ENCODE data around the gene PACS2.
A peak's percentile ranks its signal among the peaks of the same experiment; 100 is the strongest.

PACS2 gene

DNA sequence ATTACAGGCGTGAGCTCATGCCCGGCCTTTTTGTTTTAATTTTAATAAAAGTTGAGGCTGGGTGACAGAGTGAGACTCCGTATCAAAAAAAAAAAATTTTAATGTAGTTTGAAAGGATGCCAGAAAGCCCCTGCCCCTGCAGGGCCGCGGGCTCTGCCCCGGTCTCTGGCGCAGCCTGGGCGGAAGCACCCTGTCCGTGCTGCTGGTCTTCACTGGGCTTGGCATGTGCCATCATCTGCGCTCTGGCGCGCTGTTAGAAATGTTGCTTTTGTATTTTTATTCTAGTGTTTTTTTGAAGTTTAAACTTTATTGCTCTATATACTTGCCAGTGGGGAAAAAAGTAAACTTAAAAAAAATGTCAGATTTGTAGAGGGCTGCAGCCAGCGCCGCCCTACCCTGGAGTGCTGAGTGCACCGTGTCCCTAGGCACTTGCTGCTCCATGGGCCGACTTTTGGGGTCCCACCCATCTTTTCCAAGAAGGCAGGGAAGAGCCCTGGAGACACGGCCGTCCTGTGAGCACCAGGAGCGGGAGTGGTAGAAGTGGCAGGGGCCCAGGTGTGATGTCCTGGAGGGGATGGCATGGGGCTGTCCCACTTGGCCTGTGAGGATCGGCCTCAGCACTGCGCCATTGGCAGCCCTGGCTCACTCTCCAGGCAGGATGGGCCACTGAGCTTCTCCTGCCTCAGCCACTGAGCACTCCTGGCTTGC, 109.1 kb downstream of the PACS2 start:
- no peak for DNase-seq (ENCODE audit: low spot score)

DNA sequence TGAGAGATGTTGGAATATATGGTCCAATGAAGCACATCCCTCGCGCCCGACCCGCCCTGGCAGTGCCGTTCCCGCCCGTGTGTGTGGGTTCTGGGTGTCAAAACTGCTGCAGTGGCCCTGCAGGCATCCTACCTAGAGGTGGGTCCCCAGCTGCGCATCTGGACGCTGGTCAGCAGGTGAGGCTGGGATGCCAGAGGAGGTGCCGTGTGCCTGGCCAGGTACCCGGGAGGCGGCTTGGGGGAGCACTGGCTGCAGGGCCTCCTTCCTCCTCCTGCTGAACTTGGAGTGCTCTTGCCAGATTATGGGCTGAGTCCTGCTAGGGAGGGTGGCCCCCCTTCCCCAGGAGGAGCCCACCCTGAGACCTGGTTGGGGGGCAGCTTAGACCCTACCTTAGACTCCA, 110.3 kb downstream of the PACS2 start:
- no peak for DNase-seq (ENCODE audit: low spot score)

DNA sequence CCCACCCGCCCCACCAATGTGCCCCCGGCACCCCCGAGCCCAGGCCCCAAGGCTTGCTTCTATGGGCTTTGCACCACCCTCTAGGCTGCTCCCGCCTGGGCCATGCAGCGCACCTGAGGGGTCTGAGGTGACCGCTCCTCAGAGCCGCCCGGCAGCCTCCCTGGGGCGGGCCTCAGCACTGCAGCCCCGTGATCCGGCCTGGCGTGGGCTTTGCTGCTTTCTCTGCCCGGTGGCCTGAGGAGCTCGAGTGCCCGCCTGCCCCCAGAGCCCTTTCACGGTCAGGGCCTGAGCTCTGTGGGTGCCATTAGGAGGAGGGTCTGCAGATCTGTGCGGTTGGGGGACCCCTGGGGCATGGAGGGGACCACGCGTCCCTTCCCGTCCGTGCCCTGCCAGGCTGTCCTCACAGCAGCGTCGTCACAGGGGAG, 111.3 kb downstream of the PACS2 start:
- DNase-seq (ENCODE audit: low spot score): no peak

DNA sequence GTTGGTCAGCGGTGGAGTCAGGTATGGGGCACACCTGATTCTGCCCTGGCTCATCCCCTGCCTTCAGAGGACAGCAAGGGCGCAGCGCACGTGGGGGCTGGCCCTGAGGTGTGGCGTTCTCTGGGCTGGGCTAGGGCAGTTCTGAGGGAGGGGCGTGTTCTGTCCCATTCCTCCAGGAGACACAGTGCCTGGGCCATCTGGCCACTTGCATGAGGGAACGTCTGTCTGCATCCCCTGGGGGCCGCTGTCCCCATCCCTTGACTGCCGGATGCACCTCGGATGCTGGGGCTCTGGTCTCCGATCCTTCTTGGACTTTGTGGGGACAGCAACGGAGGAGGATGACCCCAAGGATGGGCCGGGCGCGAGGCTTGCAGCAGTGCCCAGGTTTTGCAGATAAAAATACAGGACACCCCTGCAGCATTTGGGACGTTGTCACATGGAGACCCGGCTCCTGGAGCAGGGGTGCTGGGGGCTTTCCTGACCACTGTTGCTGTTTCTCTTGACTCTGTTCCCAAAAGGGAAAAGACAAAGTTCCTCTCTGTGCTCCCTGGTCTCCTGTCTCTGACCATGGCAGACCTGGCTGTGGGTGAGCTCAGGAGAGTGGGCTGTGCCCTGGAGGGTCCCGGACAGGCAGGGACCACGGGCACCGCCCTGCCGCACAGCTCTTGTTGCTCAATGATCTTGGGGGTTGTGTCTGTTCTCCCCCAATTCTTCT, 112.0 kb downstream of the PACS2 start:
- DNase-seq (ENCODE audit: low spot score): no peak

DNA sequence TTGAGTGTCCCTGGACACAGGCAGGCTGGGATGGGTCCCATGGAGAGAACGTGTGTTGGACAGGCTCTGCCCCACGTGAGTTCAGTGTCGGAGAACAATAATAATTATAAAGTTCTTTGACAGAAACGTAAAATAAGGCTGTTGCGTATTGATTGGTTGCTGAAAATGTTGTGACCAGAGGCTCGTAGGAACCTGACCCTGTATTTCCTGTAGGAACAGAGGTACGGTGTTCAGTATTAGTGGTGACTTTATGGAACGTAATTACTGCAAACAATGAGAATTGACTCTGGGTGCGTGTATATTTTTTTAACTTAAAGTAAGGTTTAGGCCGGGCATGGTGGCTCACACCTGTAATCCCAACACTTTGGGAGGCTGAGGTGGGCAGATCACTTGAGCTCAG, 112.9 kb downstream of the PACS2 start:
- DNase-seq (ENCODE audit: low spot score): no peak

DNA sequence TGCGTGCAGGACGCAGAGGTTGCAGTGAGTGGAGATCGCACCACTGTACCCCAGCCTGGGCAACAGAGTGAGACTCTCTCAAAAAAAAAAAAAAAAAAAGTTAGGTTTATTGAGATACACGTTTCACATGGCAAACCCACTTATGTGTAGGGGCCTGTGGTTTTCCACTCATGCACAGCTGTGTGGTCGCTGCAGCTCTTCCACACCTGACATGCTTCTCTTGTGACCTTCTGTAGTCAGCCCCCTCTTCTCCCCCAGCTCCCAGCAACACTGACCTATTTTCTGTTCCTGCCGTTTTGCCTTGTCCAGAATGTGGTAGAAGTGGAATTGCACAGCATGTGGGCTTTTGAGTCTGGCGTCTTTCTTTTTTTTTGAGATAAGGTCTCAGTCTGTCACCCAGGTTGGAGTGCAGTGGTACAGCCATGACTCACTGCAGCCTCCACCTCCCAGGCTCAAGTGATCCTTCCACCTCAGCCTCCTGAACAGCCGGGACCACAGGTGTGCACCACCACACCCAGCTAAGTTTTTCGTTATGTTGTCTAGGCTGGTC, 113.5 kb downstream of the PACS2 start:
- DNase-seq (ENCODE audit: low spot score): no peak

DNA sequence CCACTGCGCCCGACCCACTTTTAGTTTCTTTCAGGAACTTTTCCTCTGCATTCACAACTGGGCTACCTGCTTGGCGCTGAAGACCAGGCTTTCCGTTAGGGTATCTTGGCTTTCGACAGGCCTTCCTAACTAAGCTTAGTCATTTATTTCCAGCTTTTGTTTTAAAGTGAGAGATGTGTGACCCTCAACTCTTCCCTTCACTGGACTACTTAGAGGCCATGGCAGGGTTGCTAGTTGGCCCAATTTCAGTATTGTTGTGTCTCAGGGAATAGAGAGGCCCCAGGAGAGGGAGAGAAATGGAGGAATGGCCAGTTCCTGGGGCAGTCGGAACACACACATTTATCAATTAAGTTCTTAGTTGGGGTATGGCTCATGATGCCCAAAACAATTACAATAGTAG, 115.5 kb downstream of the PACS2 start:
- no peak for DNase-seq (ENCODE audit: low spot score)

DNA sequence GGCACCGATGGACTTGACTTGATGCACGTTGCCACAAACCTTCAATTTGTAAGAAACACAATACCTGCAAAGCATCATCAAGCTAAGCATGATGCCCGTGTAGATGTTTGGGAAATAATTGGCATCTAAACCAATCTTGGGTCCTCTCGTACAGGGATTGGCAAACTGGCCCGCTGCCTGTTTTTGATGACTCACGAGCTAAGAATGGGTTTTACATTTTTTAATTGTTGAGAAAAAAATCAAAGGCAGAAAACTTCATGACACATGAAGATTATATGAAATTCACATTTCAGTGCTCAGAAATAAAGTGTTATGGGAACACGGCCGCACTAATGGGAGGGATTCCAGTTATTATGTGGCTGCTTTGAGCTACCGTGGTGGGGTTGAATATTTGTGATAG, 116.0 kb downstream of the PACS2 start:
- DNase-seq (ENCODE audit: low spot score): peak; percentile 35

DNA sequence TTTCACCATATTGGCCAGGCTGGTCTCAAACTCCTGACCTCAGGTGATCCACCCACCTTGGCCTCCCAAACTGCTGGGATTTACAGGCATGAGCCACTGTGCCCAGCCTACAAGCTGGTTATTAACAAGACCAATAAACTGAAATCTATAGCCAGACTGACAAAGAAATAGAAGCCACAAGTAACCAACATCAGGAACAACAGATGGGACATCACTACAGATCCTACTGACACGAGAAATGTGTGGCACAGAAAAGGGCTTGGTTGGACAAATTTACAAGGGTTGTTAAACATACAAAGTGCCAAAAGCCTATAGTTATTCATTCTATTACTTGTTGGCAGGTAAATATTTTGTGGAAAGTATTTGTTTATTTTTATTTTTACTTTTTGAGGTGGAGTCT, 116.7 kb downstream of the PACS2 start:
- DNase-seq (ENCODE audit: low spot score): no peak

DNA sequence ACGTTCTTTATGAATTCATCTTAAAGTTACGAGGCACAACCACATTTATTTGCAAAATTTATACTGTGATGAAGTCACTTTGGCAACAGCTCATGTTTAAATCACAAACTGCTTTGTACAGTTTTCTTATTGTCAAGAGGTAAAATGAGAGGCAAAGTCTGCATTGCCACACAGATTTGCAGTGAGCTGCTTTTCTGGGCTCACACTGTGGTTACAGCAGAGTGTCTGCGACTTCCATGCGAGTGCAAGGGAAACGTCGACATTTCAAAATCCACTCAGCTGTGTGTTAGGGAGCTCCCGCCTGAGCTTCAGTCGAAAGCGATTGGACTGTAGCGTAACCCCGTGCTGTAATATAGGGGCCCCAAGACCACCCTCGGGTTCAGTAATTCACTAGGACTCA, 118.1 kb downstream of the PACS2 start:
- no peak for DNase-seq (ENCODE audit: low spot score)

DNA sequence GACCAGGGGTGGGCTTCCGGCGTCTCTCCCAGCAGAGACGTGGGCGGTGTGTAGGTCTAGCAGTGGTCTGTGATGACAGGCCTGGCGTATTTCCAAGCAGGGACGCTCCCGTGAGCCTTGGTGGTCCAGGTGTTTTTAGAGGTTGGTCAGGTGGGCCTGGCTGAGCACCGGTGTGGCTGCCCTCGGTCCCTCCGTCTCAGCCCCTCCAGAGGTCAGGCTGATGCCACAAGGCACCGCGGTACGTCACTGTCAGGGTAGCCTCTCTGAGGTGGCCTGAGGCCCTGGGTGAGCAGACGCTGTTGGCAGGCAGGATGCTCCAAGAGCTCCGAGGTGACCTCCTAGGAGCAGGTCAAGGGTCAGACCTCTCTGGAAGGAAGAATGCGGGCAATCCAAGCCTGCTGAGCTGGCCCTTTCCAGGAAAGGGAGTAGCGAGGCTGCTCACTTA, 118.6 kb downstream of the PACS2 start:
- DNase-seq (ENCODE audit: low spot score): no peak

DNA sequence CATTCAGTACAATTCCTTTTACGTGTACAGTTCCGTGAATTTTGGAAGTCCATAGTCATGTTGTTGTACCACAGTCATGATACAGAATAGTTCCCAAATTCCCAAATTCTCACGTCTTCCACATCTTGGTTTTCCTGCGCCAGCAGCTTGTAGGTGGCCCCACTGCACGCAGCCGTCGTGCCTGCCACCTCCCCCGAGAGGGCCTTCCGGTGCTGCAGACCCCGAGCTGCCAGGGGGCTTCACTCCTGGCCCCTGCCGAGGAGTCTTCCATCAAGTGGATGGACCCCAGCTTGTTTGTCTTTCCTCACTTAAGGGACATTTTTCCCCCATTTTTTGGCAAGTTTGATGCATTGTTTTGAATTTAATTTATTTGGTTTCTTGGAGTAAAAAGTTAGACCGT, 121.9 kb downstream of the PACS2 start:
- no peak for DNase-seq (ENCODE audit: low spot score)

DNA sequence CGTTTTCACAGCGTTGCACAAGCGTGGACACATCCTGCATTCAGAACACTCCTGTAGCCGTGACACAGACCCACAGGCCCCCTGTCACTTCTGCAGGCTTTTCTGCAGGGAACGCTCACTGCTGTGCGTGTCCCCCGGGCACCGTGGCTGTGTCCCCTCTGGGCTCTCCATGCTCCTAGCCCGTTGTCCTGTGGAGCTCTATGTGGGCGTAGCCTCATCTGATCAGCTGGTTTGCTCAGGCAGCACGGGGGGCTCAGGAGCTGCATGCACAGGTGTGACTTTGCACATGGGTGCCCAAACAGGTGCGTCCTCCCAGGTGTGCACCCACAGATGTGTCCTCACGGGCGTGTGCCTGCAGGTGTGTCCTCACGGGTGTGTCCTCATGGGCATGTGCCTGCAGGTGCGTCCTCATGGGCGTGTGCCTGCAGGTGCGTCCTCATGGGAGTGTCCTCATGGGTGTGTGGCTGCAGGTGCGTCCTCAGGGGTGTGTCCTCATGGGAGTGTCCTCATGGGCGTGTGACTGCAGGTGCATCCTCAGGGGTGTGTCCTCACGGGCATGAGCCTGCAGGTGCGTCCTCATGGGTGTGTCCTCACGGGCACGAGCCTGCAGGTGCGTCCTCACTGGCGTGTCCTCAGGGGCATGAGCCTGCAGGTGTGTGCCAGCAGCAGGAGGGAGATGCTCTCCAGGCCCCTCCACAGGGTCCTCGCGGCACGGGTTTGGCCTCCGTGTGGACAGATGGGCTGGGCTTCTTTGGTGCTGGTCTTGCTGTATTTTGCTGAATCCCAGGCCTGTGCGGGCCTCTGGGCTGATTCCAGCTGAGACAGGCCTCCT, 122.6 kb downstream of the PACS2 start:
- DNase-seq (ENCODE audit: low spot score): no peak

DNA sequence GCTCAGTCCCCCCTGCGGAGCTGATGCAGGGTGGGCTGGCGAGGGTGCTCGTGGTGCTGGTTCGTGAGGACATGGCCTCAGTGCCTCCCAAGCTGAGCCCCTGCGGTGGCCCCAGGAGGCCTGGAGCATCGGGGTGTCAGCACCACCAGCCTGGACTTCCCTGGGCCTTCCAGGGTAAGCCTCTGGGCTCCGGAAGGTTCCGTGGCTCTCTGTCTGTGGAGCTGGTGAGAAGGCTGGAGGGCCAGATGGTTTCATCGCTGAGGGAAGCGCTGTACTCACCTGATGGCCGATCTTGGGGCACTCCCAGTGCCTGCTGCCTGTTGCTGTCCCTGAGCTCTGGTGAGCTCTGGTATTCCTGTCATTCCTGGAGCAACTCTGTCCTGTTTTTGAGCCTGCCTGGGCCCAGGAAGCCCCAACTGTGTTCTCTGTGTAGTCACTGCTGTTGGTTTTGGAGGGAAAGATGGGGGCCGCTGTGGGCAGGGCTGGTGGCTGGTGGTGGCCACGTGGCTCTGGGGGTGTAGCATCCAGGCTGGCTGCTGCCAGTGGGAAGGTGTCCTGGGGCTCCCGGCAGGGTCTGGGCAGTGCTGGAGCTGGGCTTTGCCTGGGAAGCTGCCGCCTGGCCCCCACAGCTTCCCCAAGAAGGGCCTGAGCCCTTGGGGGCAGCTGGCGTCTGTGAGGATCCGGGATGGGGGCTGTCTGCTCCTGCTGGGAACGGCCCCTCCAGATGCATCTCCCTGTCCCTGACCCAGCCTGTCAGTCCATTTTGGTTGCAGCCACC, 123.4 kb downstream of the PACS2 start:
- no peak for DNase-seq (ENCODE audit: low spot score)

DNA sequence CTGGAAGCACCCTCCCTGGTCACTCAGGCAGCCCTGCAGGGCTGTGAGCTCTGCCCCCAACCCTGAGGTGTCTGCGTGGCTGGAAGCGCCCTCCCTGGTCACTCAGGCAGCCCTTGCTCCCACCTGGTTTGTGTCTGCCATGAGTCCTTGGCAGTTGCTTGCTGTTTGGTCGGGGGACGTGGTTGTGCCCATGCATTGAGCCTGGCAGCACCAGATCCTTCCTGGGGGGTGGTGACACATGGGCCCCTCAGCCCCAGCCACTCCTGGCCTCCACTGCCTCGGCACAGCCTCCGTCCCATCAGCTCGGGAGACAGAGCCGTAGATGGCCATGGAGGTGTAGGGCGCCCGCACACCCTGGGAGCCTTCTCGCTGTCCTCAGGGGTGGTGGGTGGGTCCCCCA, 124.6 kb downstream of the PACS2 start:
- DNase-seq (ENCODE audit: low spot score): no peak

DNA sequence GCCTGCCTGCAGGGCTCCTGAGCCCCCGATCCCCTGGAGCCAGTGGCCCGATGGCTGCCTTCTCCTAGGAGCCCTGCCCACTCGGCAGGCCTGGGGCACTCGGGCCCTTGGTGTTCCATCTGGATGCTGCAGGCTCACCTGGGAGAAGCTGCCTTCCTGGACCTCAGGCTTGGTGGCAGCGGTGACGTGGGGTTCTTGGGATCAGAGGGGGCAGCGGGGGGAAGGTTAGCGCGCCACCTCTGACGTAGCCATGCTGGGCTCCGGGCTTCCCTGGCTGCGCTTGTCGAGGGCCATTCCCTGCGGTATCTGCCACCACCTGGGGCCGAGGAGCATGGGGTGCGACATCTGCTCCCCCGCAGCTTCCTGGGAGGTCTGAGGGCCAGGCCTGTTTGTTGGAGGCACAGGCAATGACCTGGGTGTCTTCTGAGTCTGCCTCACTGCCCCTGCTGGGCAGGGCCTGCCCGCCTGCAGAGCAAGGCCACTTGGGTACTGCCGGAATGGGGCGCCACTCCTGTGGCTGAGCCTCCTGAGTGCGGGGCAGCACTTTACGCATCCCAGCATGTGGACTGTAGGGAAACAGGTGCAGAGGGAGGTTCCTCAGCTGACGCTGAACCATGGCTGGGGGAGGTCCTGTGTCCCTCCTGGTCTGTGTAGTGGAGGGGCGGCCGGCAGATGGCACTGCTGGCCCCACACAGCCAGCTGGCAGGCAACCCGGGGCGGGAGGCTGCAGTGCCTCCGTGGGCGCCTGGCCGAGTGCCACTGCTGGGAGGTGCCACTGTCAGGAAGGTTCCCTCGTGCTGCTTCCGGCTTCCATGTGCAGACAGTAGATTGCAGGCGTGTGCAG, 125.4 kb downstream of the PACS2 start:
- peak; percentile 60 for DNase-seq (ENCODE audit: low spot score)

DNA sequence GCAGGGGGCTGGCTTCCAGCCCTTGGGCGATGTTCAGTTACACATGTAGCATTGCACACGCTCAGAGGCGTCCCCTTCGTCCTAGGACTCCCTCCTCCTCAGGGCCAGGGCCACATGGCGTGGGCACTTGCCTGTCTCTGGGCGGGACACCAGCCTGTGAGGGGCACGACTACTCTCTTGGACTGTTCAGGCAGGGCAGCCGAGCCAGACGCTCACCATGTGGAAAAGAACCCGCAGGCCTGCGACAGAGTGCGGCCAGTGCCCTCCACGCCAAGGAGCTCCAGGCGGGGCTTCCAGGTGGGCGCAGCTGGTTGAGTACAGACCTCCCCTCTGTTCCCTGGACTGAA, 126.0 kb downstream of the PACS2 start:
- no peak for DNase-seq (ENCODE audit: low spot score)

DNA sequence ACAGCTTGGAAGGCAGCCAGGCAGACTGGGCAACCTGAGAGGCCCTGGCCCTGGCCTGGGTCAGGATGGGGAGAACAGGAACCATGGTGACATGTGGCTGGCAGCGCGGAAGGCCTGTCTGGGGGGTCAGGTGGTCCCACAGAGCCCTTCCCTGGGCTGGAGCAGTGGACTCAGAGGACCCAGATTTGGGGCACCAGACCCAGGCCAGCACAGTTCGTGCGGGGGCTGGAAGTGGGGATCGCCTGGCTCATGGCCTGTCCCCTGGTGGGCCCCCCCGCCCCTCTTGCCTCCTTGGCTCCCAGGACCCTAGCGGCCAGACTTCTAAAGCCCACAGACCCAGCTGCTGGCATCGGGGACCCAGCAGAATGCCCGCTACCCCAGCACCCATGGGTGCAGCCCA, 126.4 kb downstream of the PACS2 start:
- no peak for DNase-seq (ENCODE audit: low spot score)

DNA sequence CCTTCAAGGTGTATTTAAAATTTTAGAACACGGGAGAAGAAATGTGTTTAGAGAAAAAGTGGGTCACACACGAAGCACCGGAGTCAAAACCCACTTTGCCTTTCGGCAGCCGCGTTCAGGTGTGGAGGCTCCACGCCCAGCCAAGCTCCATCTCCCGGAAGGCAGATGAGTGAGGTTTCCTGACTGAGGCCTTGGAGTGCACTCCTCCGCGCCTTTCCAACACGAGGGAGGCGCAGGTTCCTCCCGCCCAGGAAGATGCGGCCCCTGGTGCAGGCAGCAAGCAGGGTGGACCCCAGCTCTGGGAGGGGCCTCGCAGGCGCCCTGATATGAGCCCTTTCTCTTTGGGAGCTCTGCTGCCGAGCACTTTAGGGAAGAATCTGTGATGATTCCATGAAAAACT, 127.6 kb downstream of the PACS2 start:
- no peak for DNase-seq (ENCODE audit: low spot score)

DNA sequence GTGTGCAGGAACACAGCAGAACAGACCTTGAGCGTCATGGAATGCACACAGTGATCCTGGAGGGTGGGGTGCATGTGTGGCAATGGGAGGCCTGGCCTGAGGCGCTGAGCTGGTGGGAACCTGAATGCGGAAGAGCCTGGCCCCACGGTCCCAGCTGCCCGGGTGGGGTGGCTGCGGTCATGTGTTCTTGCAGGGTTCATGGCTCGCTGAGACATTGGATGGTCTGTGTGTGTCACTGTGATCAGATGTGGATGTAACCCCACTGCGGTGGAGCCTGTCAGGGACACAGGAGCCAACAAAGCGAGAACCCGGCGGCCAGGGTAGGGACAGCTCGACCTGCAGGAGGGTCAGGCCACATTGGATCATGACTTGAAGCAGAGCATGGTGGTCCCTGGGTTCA, 128.3 kb downstream of the PACS2 start:
- no peak for DNase-seq (ENCODE audit: low spot score)

DNA sequence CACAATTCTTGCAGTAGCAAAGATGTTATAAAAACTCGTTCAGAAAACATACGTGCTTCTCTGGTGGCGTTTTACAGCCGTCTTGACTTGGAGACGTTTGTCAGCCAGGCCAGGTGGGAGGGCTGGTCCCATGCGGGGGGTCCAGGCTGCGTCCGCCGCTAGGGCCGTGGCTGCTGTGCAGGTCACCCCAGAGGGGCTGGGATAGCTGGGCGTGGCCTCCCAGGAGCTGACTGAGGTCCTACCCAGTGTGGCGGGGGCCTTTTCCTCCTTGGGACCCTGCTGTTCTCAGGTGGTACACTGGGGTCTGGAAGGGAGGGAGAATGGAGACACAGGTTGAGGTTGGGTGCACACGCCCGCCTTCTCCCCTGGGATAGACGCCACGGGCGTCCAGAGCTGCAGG, 130.3 kb downstream of the PACS2 start:
- DNase-seq (ENCODE audit: low spot score): no peak

All from COLO829 (cell line).